Activated CD4-positive, alpha-beta T cell treated with anti-CD3 and anti-CD28 coated beads for 24 hours (primary cell): Measurements from ENCODE around the gene CAPN12.

Experiments used
- DNase-seq, 2 donors: peaks; one replicate each; pipeline ENCODE4 v3.0.0-alpha.2; 2020; ENCODE audit warnings: low read depth in 2 of 2

Gene CAPN12

GRCh38 chr19:38696729-38697055 is 47.6 kb downstream of the CAPN12 start:
- no peak for DNase-seq

GRCh38 chr19:38695832-38696728 is 48.2 kb downstream of the CAPN12 start:
- no peak for DNase-seq

GRCh38 chr19:38695317-38695683 is 49.0 kb downstream of the CAPN12 start:
- DNase-seq, result no peak

- no peak for DNase-seq
Measured at GRCh38 chr19:38693380-38694223, 50.7 kb downstream of the CAPN12 start.

GRCh38 chr19:38692458-38693379 is 51.6 kb downstream of the CAPN12 start:
- DNase-seq, result no peak

- DNase-seq, result no peak
Measured at GRCh38 chr19:38691938-38692457, 52.3 kb downstream of the CAPN12 start.

GRCh38 chr19:38690832-38691231 is 53.4 kb downstream of the CAPN12 start:
- no peak for DNase-seq

- no peak for DNase-seq
Measured at GRCh38 chr19:38690146-38690545, 54.1 kb downstream of the CAPN12 start.

GRCh38 chr19:38687837-38688378 is 56.4 kb downstream of the CAPN12 start:
- DNase-seq, result no peak

GRCh38 chr19:38686530-38686888 is 57.8 kb downstream of the CAPN12 start:
- DNase-seq, result no peak

- DNase-seq, result no peak
Measured at GRCh38 chr19:38685666-38686529, 58.4 kb downstream of the CAPN12 start.

GRCh38 chr19:38684862-38685665 is 59.2 kb downstream of the CAPN12 start:
- DNase-seq, result no peak

GRCh38 chr19:38684078-38684861 is 60.0 kb downstream of the CAPN12 start:
- DNase-seq, result no peak

GRCh38 chr19:38683393-38684077 is 60.7 kb downstream of the CAPN12 start:
- peak in 1 of 2 donors; percentile 28 for DNase-seq

GRCh38 chr19:38682872-38683392 is 61.3 kb downstream of the CAPN12 start:
- DNase-seq, result no peak

- DNase-seq, result no peak
Measured at GRCh38 chr19:38682195-38682867, 61.9 kb downstream of the CAPN12 start.
